Eye (tissue), 1 donor: ENCODE data around the gene SUCLG1.
"Not testable (repeated sequence)": the region's sequence is repeated elsewhere in the genome, so short reads cannot be mapped to it uniquely, and the experiment has no call there.

Source experiments
- DNase-seq: peaks from one replicate; pipeline ENCODE4 v3.0.0-alpha.2; 2015

Gene SUCLG1

GRCh38 chr2:84459018-84459943, at the start of gene SUCLG1:
Gene SUCLG1 (minus strand): TSS chr2:84459280. CDS start chr2:84459269, 11 bp downstream.
- peak; percentile 96 for DNase-seq

GRCh38 chr2:84498150-84498799, 39.2 kb upstream of the SUCLG1 start:
- no peak for DNase-seq

GRCh38 chr2:84497285-84497684, 38.2 kb upstream of the SUCLG1 start:
- no peak for DNase-seq

GRCh38 chr2:84496386-84496785, 37.3 kb upstream of the SUCLG1 start:
- DNase-seq, result no peak

- DNase-seq, result peak; percentile 85
These were observed 36.6 kb upstream of the SUCLG1 start for GRCh38 chr2:84495539-84496146.

GRCh38 chr2:84494070-84494469, 35.0 kb upstream of the SUCLG1 start:
- no peak for DNase-seq

- no peak for DNase-seq
These were observed 34.4 kb upstream of the SUCLG1 start for GRCh38 chr2:84493514-84493913.

GRCh38 chr2:84492571-84492970, 33.5 kb upstream of the SUCLG1 start:
- no peak for DNase-seq

- no peak for DNase-seq
These were observed 32.7 kb upstream of the SUCLG1 start for GRCh38 chr2:84491741-84492140.

GRCh38 chr2:84491256-84491655, 32.2 kb upstream of the SUCLG1 start:
- no peak for DNase-seq

- no peak for DNase-seq
These were observed 28.4 kb upstream of the SUCLG1 start for GRCh38 chr2:84487298-84487996.

GRCh38 chr2:84486441-84487115, 27.5 kb upstream of the SUCLG1 start:
- peak; percentile 13 for DNase-seq

GRCh38 chr2:84483320-84483719, 24.2 kb upstream of the SUCLG1 start:
- DNase-seq, result no peak

- DNase-seq, result no peak
These were observed 23.5 kb upstream of the SUCLG1 start for GRCh38 chr2:84482603-84483002.

GRCh38 chr2:84481702-84482101, 22.6 kb upstream of the SUCLG1 start:
- no peak for DNase-seq

- DNase-seq, result no peak
These were observed 19.8 kb upstream of the SUCLG1 start for GRCh38 chr2:84478867-84479266.

- no peak for DNase-seq
These were observed 18.8 kb upstream of the SUCLG1 start for GRCh38 chr2:84477886-84478285.

- DNase-seq, result no peak
These were observed 15.1 kb upstream of the SUCLG1 start for GRCh38 chr2:84474176-84474575.

- DNase-seq, result no peak
These were observed 13.9 kb upstream of the SUCLG1 start for GRCh38 chr2:84472856-84473565.

GRCh38 chr2:84472423-84472822, 13.3 kb upstream of the SUCLG1 start:
- DNase-seq, result not testable (repeated sequence)

GRCh38 chr2:84467389-84467788, 8.3 kb upstream of the SUCLG1 start:
- no peak for DNase-seq

- DNase-seq, result no peak
These were observed 2.2 kb upstream of the SUCLG1 start for GRCh38 chr2:84461310-84461709.
